Body of pancreas (tissue), 4 donors: ENCODE data around the gene MBD3.

Experiments used
- CTCF ChIP-seq, 7 experiments: fragments of 450-650 bp in 4 of 7; fragments of 200-600 bp in 3 of 7; sonication (generic) in 3 of 7; IDR thresholded peaks; one replicate each; pipeline ENCODE4 v1.5.1; 2016 to 2019; ENCODE audit warnings: antibody characterized with exemption in 7 of 7
- POLR2A ChIP-seq, 3 donors: fragments of 450-650 bp; IDR thresholded peaks; one replicate each; pipeline ENCODE4 v1.6.1; 2016; ENCODE audit warnings: antibody characterized with exemption in 3 of 3, mild to moderate bottlenecking in 2 of 3

- no peak for TF ChIP-seq CTCF (IDR thresholded peaks at IDR 0.05)
- no peak for TF ChIP-seq POLR2A (IDR thresholded peaks at IDR 0.05)
These were observed 63.2 kb downstream of the MBD3 start for GRCh38 chr19:1529430-1529816.
